IMR-90 (cell line): ENCODE measurements around the gene FGG. TPM values are rescaled to one million over a fixed set of nuclear protein-coding genes. Genes with fewer than 3 reads are reported as not detected.

ENCODE experiments used
- ATAC-seq: fragments of 200-7000 bp; cut with Tn5 transposase; 2 replicates; pipeline ENCODE4 v1.9.1; 2020; ENCODE audit warnings: low read depth, mild to moderate bottlenecking, moderate library complexity
- BruUV-seq: library from RNA; stranded (reverse); fragments of 400-500 nt; replicated peaks from 2 replicates; lab custom pipeline; 2021; lab: Mats Ljungman, UMichigan
- CTCF ChIA-PET: fragments of 300-600 bp; formaldehyde crosslinking; extraction: SDS; loops from one replicate; lab custom pipeline; 2021; ENCODE audit warnings: antibody characterized with exemption; lab: Yijun Ruan, JAX
- POLR2A ChIA-PET: fragments of 300-600 bp; sonication (Branson Sonifier 250); formaldehyde crosslinking; loops from one replicate; lab custom pipeline; 2022; ENCODE audit warnings: antibody characterized with exemption; ENCODE audit not compliant: unreplicated experiment; lab: Charles Lee
- DNase-seq: peaks from one replicate; pipeline ENCODE4 v3.0.0; 2013
- H2AFZ ChIP-seq: replicated peaks from 2 replicates; pipeline ENCODE3; 2013; ENCODE audit warnings: low read length, mild to moderate bottlenecking; ENCODE audit not compliant: poor library complexity
- H2AK5ac ChIP-seq: 2 replicates; pipeline ENCODE4 v1.6.1; 2013; ENCODE audit warnings: low read depth, low read length, inconsistent platforms
- H2AK9ac ChIP-seq: replicated peaks from 2 replicates; pipeline ENCODE3; 2013; ENCODE audit warnings: mild to moderate bottlenecking, low read depth, low read length, moderate library complexity; ENCODE audit not compliant: poor library complexity
- H2BK120ac ChIP-seq: 2 replicates; pipeline ENCODE4 v1.6.1; 2013; ENCODE audit warnings: low read depth, low read length, inconsistent platforms
- H2BK15ac ChIP-seq: 3 replicates; pipeline ENCODE4 v1.6.1; 2013; ENCODE audit warnings: low read depth, low read length, inconsistent platforms
- H2BK20ac ChIP-seq: 2 replicates; pipeline ENCODE4 v1.6.1; 2013; ENCODE audit warnings: low read depth, mild to moderate bottlenecking, inconsistent platforms, low read length, moderate library complexity
- H2BK5ac ChIP-seq: 2 replicates; pipeline ENCODE4 v1.6.1; 2013; ENCODE audit warnings: mild to moderate bottlenecking, low read depth, low read length, inconsistent platforms; ENCODE audit not compliant: poor library complexity, severe bottlenecking
- H3K14ac ChIP-seq: replicated peaks from 2 replicates; pipeline ENCODE4 v1.6.1; 2013; ENCODE audit warnings: low read depth, low read length, inconsistent platforms
- H3K18ac ChIP-seq: 2 replicates; pipeline ENCODE4 v1.6.1; 2013; ENCODE audit warnings: low read depth, low read length, control low read depth
- H3K23ac ChIP-seq: 2 replicates; pipeline ENCODE4 v1.6.1; 2013; ENCODE audit warnings: low read depth, low read length, inconsistent platforms
- H3K27ac ChIP-seq: 2 replicates; pipeline ENCODE4 v1.5.1; 2013; ENCODE audit warnings: mild to moderate bottlenecking, control low read depth, low read length; ENCODE audit not compliant: insufficient read depth
- H3K27me3 ChIP-seq: 2 replicates; pipeline ENCODE4 v1.6.1; 2013; ENCODE audit warnings: low read length; ENCODE audit not compliant: control insufficient read depth, insufficient read depth
- H3K36me3 ChIP-seq: 2 replicates; pipeline ENCODE4 v1.6.1; 2013; ENCODE audit warnings: low read length, mixed read lengths; ENCODE audit not compliant: control insufficient read depth, insufficient read depth
- H3K4ac ChIP-seq: 2 replicates; pipeline ENCODE4 v1.6.1; 2013; ENCODE audit warnings: low read depth, low read length, inconsistent platforms
- H3K4me1 ChIP-seq: 2 replicates; pipeline ENCODE4 v1.6.1; 2013; ENCODE audit warnings: low read length, mixed read lengths; ENCODE audit not compliant: control insufficient read depth, insufficient read depth
- H3K4me2 ChIP-seq: 2 replicates; pipeline ENCODE4 v1.6.1; 2013; ENCODE audit warnings: low read depth, mild to moderate bottlenecking, control low read depth, low read length, moderate library complexity
- H3K4me3 ChIP-seq: 2 replicates; pipeline ENCODE4 v1.5.1; 2013; ENCODE audit warnings: low read depth, mild to moderate bottlenecking, control low read depth, low read length, moderate library complexity; ENCODE audit not compliant: insufficient read depth
- H3K56ac ChIP-seq: 2 replicates; pipeline ENCODE4 v1.6.1; 2013; ENCODE audit warnings: low read length, inconsistent platforms; ENCODE audit not compliant: insufficient read depth; ENCODE audit errors: extremely low read depth
- H3K79me1 ChIP-seq, 2 experiments: 2 replicates each; pipeline ENCODE4 v1.6.1; 2013; ENCODE audit warnings: low read length in 2 of 2, inconsistent platforms in 1 of 2, low read depth in 1 of 2
- H3K9ac ChIP-seq: 2 replicates; pipeline ENCODE4 v1.6.1; 2013; ENCODE audit warnings: low read depth, low read length, control low read depth
- H3K9me1 ChIP-seq: 2 replicates; pipeline ENCODE4 v1.6.1; 2013; ENCODE audit warnings: low read length, inconsistent platforms; ENCODE audit not compliant: insufficient read depth
- H3K9me3 ChIP-seq: 2 replicates; pipeline ENCODE4 v1.6.1; 2013; ENCODE audit warnings: low read length; ENCODE audit not compliant: control insufficient read depth, insufficient read depth
- H4K20me1 ChIP-seq: 2 replicates; pipeline ENCODE4 v1.6.1; 2013; ENCODE audit warnings: low read length, inconsistent platforms; ENCODE audit not compliant: insufficient read depth
- H4K5ac ChIP-seq: 2 replicates; pipeline ENCODE4 v1.6.1; 2013; ENCODE audit warnings: mild to moderate bottlenecking, low read depth, low read length, control low read depth
- H4K8ac ChIP-seq, 2 experiments: 2 replicates each; pipeline ENCODE4 v1.6.1; 2013; ENCODE audit warnings: low read depth in 2 of 2, low read length in 2 of 2, control low read depth in 1 of 2, inconsistent platforms in 1 of 2
- H4K91ac ChIP-seq: 2 replicates; pipeline ENCODE4 v1.6.1; 2013; ENCODE audit warnings: low read depth, low read length, inconsistent platforms; ENCODE audit not compliant: insufficient read depth
- BHLHE40 ChIP-seq: fragments of 150-350 bp; IDR thresholded peaks from 2 replicates; pipeline ENCODE4 v1.6.1; 2016; ENCODE audit warnings: mild to moderate bottlenecking, low read depth, low read length
- ELK1 ChIP-seq: fragments of 150-350 bp; IDR thresholded peaks from 2 replicates; pipeline ENCODE4 v1.6.1; 2016; ENCODE audit warnings: low read depth, mild to moderate bottlenecking, low read length, moderate library complexity, borderline replicate concordance
- MAFK ChIP-seq: IDR thresholded peaks from 2 replicates; pipeline ENCODE4 v1.6.1; 2012; ENCODE audit warnings: low read depth, low read length, improper control_type of control experiment
- MAZ ChIP-seq: IDR thresholded peaks from 2 replicates; pipeline ENCODE4 v1.6.1; 2012; ENCODE audit warnings: low read depth, mild to moderate bottlenecking, low read length, improper control_type of control experiment, moderate library complexity, borderline replicate concordance
- MXI1 ChIP-seq: IDR thresholded peaks from 2 replicates; pipeline ENCODE4 v1.6.1; 2012; ENCODE audit warnings: low read depth, mild to moderate bottlenecking, low read length, moderate library complexity, borderline replicate concordance
- NFE2L2 ChIP-seq: fragments of 150-350 bp; IDR thresholded peaks from 2 replicates; pipeline ENCODE4 v1.6.1; 2016; ENCODE audit warnings: low read depth, mild to moderate bottlenecking, low read length
- POLR2A ChIP-seq: IDR thresholded peaks from 2 replicates; pipeline ENCODE4 v1.6.1; 2012; ENCODE audit warnings: mild to moderate bottlenecking, low read depth, low read length
- RAD21 ChIP-seq: IDR thresholded peaks from 2 replicates; pipeline ENCODE4 v1.6.1; 2012; ENCODE audit warnings: low read length, improper control_type of control experiment
- RCOR1 ChIP-seq: IDR thresholded peaks from 2 replicates; pipeline ENCODE4 v1.6.1; 2012; ENCODE audit warnings: mild to moderate bottlenecking, low read length, improper control_type of control experiment; ENCODE audit not compliant: insufficient replicate concordance
- SMC3 ChIP-seq: fragments of 150-350 bp; IDR thresholded peaks from 2 replicates; pipeline ENCODE4 v1.6.1; 2016; ENCODE audit warnings: low read depth, mild to moderate bottlenecking, antibody characterized with exemption, low read length, moderate library complexity
- USF2 ChIP-seq: fragments of 150-350 bp; IDR thresholded peaks from 2 replicates; pipeline ENCODE4 v1.6.1; 2017; ENCODE audit warnings: mild to moderate bottlenecking, antibody characterized with exemption, low read length, low read depth
- whole genome bisulfite sequencing, 2 experiments: methylation state at CpG; one replicate each; pipeline versions ENCODE4 v1.1.5 to v1.1.7; 2013; ENCODE audit warnings: missing lambda C conversion rate in 2 of 2; ENCODE audit not compliant: insufficient read length in 1 of 2; ENCODE audit errors: extremely low coverage in 2 of 2; 5-methylcytosine and 5-hydroxymethylcytosine counted together
- dilution Hi-C: fragments of 300-500 bp; cut with HindIII; formaldehyde crosslinking; loops from one replicate; pipeline ENCODE4 v1.14.3; 2018; ENCODE audit warnings: low sequenced_read_pairs; ENCODE audit not compliant: unreplicated experiment
- in situ Hi-C: fragments of 300-500 bp; cut with MboI; formaldehyde crosslinking; loops from 3 replicates; pipeline ENCODE4 v1.14.3; 2019; ENCODE audit warnings: low sequenced_read_pairs, inconsistent platforms, mixed read lengths
- intact Hi-C: fragments of 100-400 bp; cut with micrococcal nuclease; formaldehyde crosslinking; loops from 2 replicates; pipeline ENCODE4 v1.10.0; 2022
- polyA plus RNA-seq, 3 experiments: library from polyadenylated mRNA; depleted of rRNA; stranded (reverse); fragments of >200 nt; gene quantifications; 2 replicates each; pipeline ENCODE4 v1.2.3, GENCODE V29; 2012; ENCODE audit warnings: low replicate concordance in 1 of 3
- total RNA-seq: library from RNA; depleted of rRNA; stranded (reverse); fragments of >200 nt; gene quantifications from 2 replicates; pipeline ENCODE4 v1.2.3, GENCODE V29; 2012

The FGG gene
- total and polyA plus RNA-seq, 2 of the 4 experiments (the other 2 are of a cell fraction): not detected

GRCh38 chr4:154609532-154609931 lies 2.9 kb downstream of the FGG start:
- no peak overlapping the region for H3K4me3 ChIP-seq
- H3K4ac ChIP-seq: no peak overlapping the region
- H2AK9ac ChIP-seq: no peak overlapping the region
- no peak overlapping the region for H2BK20ac ChIP-seq
- in situ Hi-C loops (no loop called here), intact Hi-C loops (no loop called here), dilution Hi-C loops (no loop called here)
- BruUV-seq: no TSS peak
- ChIA-PET CTCF (interaction anchor here (1.2 to 1.4 kb wide), 2 partner anchors 9 to 50 kb away, joined by 4 to 5 read pairs; no protein-coding TSS in a partner anchor), POLR2A (no interaction called here)
- no peak overlapping the region for H2BK5ac ChIP-seq
- H2BK15ac ChIP-seq: no peak overlapping the region
- H4K20me1 ChIP-seq: no peaks in the 10 kb centered on the region
- no peak overlapping the region for H4K8ac ChIP-seq
- no peak overlapping the region for H3K9ac ChIP-seq
- H2AK5ac ChIP-seq: no peak overlapping the region
- DNase-seq (no peak), ATAC-seq (no peak)
- no peak overlapping the region for H3K14ac ChIP-seq
- no peak overlapping the region for H3K56ac ChIP-seq
- H3K18ac ChIP-seq: no peak overlapping the region
- H3K23ac ChIP-seq: no peak overlapping the region
- H3K36me3 ChIP-seq: no peaks in the 10 kb centered on the region
- H3K4me1 ChIP-seq: no peaks in the 10 kb centered on the region
- H3K9me1 ChIP-seq: no peaks in the 10 kb centered on the region
- WGBS, 2 experiments: no CpG with 5 or more reads among the region's 4 CpGs
- TF ChIP-seq RAD21 (no peak), MAFK (no peak), NFE2L2 (no peak), MAZ (no peak), RCOR1 (no peak), ELK1 (no peak), SMC3 (no peak), MXI1 (no peak), USF2 (no peak), BHLHE40 (no peak), POLR2A (no peak)
- no peak overlapping the region for H4K5ac ChIP-seq
- no peak overlapping the region for H2AFZ ChIP-seq
- no peak overlapping the region for H4K91ac ChIP-seq
- H2BK120ac ChIP-seq: no peak overlapping the region
- no peak overlapping the region for H3K4me2 ChIP-seq
- H3K27ac ChIP-seq: no peak overlapping the region
- no peaks in the 10 kb centered on the region for H3K79me1 ChIP-seq
- no peaks in the 10 kb centered on the region for H3K9me3 ChIP-seq
- H3K27me3 ChIP-seq: no peaks in the 10 kb centered on the region; the same call in 1 of the 2 replicates
